ENCODE results near the gene MED13L. TPM values are rescaled to one million over a fixed set of nuclear protein-coding genes. Genes with fewer than 3 reads are reported as not detected.
A peak's percentile ranks its signal among the peaks of the same experiment; 100 is the strongest.

Gene MED13L
- total RNA-seq, 1 experiment from 2014 or later = 80.5 TPM

GRCh38 chr12:116122628-116123027, 154.9 kb downstream of the MED13L start (continued):
- TF ChIP-seq ZSCAN18 (CRISPR knock-in tag; IDR thresholded peaks at IDR 0.05) (no peak), ZNF396 (CRISPR knock-in tag; IDR thresholded peaks at IDR 0.05; ENCODE audit: borderline replicate concordance) (no peak), ZNF121 (CRISPR knock-in tag; IDR thresholded peaks at IDR 0.05) (no peak)
- TF ChIP-seq, protein P1, sequence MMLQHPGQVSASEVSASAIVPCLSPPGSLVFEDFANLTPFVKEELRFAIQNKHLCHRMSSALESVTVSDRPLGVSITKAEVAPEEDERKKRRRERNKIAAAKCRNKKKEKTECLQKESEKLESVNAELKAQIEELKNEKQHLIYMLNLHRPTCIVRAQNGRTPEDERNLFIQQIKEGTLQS (CRISPR knock-in tag; conservative IDR thresholded peaks at IDR 0.05) = no peak

GRCh38 chr12:116121453-116121871, 156.0 kb downstream of the MED13L start:
- Mint-ChIP-seq H3K4me1 (peaks cover 64% of the 10 kb centered on the region), H3K27ac (peak overlapping the region; percentile 57; the same call in 1 of the 2 replicates)
- POLR2A ChIA-PET = no interaction called here

More at GRCh38 chr12:116121453-116121871, 156.0 kb downstream of the MED13L start:
- Mint-ChIP-seq H3K36me3 (no peaks in the 10 kb centered on the region), H3K27me3 (ENCODE audit: low read depth) (no peaks in the 10 kb centered on the region), H3K9me3 (no peaks in the 10 kb centered on the region), H3K4me3 (peak overlapping the region; percentile 18; the same call in 1 of the 2 replicates)
- ATAC-seq (no peak), DNase-seq (ENCODE audit: low spot score) (no peak)
- TF ChIP-seq, protein P2, sequence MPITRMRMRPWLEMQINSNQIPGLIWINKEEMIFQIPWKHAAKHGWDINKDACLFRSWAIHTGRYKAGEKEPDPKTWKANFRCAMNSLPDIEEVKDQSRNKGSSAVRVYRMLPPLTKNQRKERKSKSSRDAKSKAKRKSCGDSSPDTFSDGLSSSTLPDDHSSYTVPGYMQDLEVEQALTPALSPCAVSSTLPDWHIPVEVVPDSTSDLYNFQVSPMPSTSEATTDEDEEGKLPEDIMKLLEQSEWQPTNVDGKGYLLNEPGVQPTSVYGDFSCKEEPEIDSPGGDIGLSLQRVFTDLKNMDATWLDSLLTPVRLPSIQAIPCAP (CRISPR knock-in tag; IDR thresholded peaks at IDR 0.05) = no peak
- TF ChIP-seq, protein P3, sequence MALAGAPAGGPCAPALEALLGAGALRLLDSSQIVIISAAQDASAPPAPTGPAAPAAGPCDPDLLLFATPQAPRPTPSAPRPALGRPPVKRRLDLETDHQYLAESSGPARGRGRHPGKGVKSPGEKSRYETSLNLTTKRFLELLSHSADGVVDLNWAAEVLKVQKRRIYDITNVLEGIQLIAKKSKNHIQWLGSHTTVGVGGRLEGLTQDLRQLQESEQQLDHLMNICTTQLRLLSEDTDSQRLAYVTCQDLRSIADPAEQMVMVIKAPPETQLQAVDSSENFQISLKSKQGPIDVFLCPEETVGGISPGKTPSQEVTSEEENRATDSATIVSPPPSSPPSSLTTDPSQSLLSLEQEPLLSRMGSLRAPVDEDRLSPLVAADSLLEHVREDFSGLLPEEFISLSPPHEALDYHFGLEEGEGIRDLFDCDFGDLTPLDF (CRISPR knock-in tag; IDR thresholded peaks at IDR 0.05) = no peak
- no peak for TF ChIP-seq FOXP1 (CRISPR knock-in tag; IDR thresholded peaks at IDR 0.05; ENCODE audit: borderline replicate concordance)
- TF ChIP-seq NFYB (CRISPR knock-in tag; conservative IDR thresholded peaks at IDR 0.05; ENCODE audit: low read depth) = no peak
- no peak for TF ChIP-seq ESRRA (CRISPR knock-in tag; IDR thresholded peaks at IDR 0.05; ENCODE audit: borderline replicate concordance)
- TF ChIP-seq IRF2 (CRISPR knock-in tag; IDR thresholded peaks at IDR 0.05; ENCODE audit: borderline replicate concordance, low read depth) = no peak
- TF ChIP-seq TP53 (CRISPR knock-in tag; IDR thresholded peaks at IDR 0.05) = no peak
- TF ChIP-seq ZSCAN18 (CRISPR knock-in tag; IDR thresholded peaks at IDR 0.05) = no peak
- TF ChIP-seq, protein P4, sequence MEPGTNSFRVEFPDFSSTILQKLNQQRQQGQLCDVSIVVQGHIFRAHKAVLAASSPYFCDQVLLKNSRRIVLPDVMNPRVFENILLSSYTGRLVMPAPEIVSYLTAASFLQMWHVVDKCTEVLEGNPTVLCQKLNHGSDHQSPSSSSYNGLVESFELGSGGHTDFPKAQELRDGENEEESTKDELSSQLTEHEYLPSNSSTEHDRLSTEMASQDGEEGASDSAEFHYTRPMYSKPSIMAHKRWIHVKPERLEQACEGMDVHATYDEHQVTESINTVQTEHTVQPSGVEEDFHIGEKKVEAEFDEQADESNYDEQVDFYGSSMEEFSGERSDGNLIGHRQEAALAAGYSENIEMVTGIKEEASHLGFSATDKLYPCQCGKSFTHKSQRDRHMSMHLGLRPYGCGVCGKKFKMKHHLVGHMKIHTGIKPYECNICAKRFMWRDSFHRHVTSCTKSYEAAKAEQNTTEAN (CRISPR knock-in tag; IDR thresholded peaks at IDR 0.05) = no peak
- TF ChIP-seq ZNF232 (CRISPR knock-in tag; IDR thresholded peaks at IDR 0.05) = no peak
- no peak for TF ChIP-seq ETV6 (CRISPR knock-in tag; IDR thresholded peaks at IDR 0.05)
- TF ChIP-seq NR1H2 (CRISPR knock-in tag; IDR thresholded peaks at IDR 0.05) = no peak
- TF ChIP-seq PRRX2 (CRISPR knock-in tag; IDR thresholded peaks at IDR 0.05) = no peak
- TF ChIP-seq MYBL2 (CRISPR knock-in tag; IDR thresholded peaks at IDR 0.05) = no peak
- TF ChIP-seq ZNF532 (CRISPR knock-in tag; IDR thresholded peaks at IDR 0.05; ENCODE audit: borderline replicate concordance) = no peak
- no peak for TF ChIP-seq ZNF512 (CRISPR knock-in tag; IDR thresholded peaks at IDR 0.05; ENCODE audit: borderline replicate concordance)
- CTCF ChIA-PET = no interaction called here

All from WTC11 (cell line).